Measurements from ENCODE around the gene WNT3A. TPM values are rescaled to one million over a fixed set of nuclear protein-coding genes. Genes with fewer than 3 reads are reported as not detected.

WNT3A gene, protein sequence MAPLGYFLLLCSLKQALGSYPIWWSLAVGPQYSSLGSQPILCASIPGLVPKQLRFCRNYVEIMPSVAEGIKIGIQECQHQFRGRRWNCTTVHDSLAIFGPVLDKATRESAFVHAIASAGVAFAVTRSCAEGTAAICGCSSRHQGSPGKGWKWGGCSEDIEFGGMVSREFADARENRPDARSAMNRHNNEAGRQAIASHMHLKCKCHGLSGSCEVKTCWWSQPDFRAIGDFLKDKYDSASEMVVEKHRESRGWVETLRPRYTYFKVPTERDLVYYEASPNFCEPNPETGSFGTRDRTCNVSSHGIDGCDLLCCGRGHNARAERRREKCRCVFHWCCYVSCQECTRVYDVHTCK
- total RNA-seq = not detected in 2 replicates

DNA sequence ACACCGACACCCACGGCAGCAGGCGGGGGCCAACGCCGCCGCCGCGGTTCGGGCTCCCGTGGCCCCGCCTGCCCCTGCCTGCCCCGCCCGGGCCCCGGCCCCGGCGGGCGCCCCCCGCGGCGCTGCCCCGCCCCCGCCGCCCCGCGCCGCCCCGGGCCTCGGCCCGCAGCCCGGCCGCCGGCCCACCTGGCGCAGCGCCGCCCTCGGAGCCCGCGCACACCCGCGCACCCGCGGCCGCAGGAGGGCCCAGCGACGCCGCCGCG lies at the start of gene WNT3A:
WNT3A (plus strand) TSS at position 213 of the 263 bp plus-strand sequence. CDS start 131 bp downstream, outside the sequence.

DNA sequence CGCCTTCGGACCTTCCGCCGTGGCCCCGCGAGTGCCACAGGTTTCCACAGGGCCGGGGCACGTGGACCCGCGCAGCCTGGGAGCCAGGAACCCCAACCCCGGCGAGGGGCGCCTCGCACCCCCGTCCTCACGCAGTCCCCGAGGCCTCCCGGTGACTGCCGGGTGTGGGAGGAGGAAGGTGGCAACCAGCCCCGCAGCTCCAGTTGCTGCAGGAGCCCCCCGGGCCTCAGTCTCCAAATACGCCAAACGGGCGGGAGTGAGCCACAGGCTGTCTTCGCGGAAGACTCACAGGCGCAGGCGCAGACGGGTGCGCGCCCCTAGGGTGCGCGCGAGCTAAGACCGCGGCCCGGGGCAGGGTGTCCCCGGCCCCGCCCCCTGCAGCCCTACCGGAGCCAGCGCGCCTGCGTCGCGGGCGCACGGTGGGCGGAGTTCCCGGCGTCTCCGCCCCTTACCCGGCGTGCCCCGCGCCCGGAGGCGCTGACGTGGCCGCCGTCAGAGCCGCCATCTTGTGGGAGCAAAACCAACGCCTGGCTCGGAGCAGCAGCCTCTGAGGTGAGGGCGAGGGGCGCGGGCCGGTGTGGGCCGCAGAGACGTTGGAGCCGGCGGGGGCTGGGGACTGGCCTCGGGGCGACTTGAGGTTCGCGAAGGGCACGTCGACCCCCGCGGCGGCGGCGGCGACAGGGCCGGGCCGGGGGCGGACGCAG lies 75.6 kb downstream of the WNT3A start, which contains the start of gene ARF1:
ARF1 (plus strand) TSS at position 495 of the 704 bp plus-strand sequence. CDS start 14,407 bp downstream, outside the sequence.

DNA sequence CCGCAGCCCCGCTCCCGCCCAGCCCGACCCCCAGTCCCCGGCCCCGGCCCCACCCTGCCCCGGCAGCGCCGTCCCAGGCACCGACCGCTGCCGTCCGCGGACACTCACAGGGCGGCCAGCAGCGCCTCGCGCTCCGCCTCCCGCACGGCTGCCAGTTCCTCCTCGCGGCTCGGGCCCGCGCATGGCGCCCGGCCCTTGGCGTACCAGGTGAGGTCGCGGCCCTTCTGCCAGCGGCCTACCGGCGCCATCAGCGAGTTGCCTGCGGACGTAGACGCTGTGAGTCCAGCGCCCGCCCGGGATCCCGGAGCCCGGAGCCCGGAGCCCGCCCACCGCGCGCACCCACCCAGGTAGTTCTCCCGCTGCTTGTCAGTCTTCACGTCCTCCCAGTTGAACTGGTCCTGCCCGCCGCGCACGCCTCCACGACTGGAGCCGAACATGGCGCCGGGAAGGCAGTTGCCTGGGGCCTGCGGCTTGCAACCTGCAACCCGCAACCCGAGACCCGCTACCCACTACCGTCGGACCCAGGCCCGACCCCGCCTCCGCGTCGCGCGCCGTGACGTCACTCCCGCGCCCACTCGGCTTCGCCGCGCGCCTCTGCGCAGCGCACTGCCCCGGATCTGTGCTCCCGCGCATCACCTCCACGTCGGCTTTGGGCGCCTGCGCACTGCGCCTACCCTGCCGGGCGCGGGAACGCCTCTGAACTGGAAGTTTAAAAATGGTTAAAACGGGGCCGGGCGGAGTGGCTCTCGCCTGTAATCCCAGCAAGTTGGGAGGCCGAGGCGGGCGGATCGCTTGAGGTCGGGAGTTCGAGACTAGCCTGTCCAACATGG lies 96.2 kb downstream of the WNT3A start, which contains the start of gene C1orf35:
C1orf35 (minus strand) TSS at position 535 of the 830 bp plus-strand sequence; CDS start at position 437, 98 bp downstream.

DNA sequence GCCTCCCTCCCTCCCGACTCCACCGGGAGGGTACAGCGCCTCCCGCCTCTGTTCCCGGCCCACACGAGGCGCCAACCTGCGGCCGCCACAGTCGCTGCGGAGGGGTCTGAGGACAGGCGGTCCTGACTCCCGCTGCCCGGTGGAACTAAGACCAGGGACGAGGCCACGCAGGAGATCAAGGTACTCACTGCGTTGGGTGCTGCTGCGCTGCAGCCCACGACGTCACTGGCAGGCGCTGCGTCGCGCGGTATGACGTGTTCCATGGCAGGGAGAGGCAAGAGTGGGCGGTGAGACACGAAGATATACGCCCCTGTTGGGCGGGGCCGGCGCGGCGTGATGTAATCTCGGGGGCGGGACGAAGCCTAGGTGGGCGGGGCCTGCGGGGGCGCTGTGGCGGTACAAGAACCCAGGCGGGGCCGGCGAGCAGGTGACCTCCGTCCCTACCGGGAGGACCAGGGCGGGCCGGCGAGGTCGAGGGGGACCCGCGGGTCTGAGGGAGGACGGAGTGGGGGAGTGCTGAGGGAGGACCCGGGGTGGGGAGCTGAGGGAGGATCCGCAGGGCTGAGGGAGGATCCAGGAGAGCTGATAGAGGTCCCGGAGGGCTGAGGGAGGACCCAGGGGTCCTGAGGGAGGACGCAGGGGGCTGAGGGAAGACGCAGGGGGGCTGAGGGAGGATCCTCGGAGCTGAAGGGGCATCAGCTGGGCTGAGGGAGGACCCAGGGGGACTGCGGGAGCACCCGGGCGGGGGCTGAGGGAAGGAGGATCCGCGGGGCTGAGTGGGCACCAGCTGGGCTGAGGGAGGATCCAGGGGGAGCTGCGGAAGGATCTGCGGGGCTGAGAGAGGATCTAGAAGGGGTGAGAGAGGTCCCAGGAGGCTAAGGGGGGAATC lies 102.5 kb downstream of the WNT3A start, which contains the start of gene MRPL55:
MRPL55 (minus strand) TSS at position 227 of the 889 bp plus-strand sequence. CDS start 1,039 bp downstream, outside the sequence.

Other genes with a start within 250 kb of the WNT3A start
- gene PRSS38, start 191.3 kb upstream of the WNT3A start, total RNA-seq = not detected in 2 replicates
- gene WNT9A, start 59.1 kb upstream of the WNT3A start, total RNA-seq = 0.44 and 0.79 TPM in 2 replicates
- 219 and 282 TPM in 2 replicates for gene ARF1, start 75.7 kb downstream of the WNT3A start, total RNA-seq
- gene C1orf35, start 96.3 kb downstream of the WNT3A start, total RNA-seq = 6.0 and 7.8 TPM in 2 replicates
- gene MRPL55, start 102.3 kb downstream of the WNT3A start, total RNA-seq = 47.8 and 65.7 TPM in 2 replicates
- 780 and 785 TPM in 2 replicates for gene GUK1, start 133.3 kb downstream of the WNT3A start, total RNA-seq
- 3.2 and 4.6 TPM in 2 replicates for gene GJC2, start 142.9 kb downstream of the WNT3A start, total RNA-seq
- gene IBA57, start 158.8 kb downstream of the WNT3A start, total RNA-seq = 3.3 and 3.7 TPM in 2 replicates
- 2.7 and 2.9 TPM in 2 replicates for gene OBSCN, start 201.0 kb downstream of the WNT3A start, total RNA-seq